GM19043 (cell line): ENCODE results near the gene SPG11.
"Not testable (repeated sequence)": the region's sequence is repeated elsewhere in the genome, so short reads cannot be mapped to it uniquely, and the experiment has no call there.

Experiments
- ATAC-seq: cut with Tn5 transposase; IDR thresholded peaks from one replicate; pipeline ENCODE4 v1.9.1; 2021; ENCODE audit warnings: low read depth; ENCODE audit not compliant: unreplicated experiment

Gene SPG11

DNA sequence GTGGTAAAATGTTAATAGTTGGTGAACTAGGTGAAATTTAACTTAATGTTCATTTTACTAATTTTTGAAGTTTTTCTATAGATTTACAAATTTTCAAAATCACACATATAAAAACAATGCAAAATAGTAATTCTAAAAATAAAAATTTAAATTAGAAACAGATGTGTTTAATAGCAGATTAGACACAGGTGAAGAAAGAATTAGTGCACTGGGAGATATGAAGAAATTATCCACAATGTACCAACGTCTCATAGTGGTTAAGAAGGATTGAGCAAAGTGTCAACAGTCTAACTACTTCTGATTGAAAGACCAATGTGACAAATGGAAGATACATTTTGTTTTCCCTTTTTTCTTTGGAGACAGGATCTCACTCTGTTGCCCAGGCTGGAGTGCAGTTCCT, 26.5 kb downstream of the SPG11 start:
- ATAC-seq: no peak

- no peak for ATAC-seq
Observed at GRCh38 chr15:44633603-44634002, 29.9 kb downstream of the SPG11 start.

DNA sequence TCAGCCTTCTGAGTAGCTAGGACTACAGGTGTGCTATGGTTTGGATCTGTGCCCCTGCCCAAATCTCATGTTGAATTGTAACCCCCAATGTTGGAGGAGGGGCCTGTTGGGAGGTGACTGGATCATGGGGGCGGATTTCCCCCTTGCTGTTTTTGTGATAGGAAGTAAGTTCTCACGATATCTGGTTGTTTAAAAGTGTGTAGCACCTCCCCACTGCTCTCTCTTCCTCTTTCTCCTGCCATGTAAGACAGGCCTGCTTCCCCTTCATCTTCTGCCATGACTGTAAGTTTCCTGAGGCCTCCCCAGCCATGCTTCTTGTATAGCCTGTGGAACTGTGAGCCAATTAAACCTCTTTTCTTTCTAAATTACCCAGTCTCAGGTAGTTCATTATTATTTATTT, 38.2 kb downstream of the SPG11 start:
- ATAC-seq: not testable (repeated sequence)

DNA sequence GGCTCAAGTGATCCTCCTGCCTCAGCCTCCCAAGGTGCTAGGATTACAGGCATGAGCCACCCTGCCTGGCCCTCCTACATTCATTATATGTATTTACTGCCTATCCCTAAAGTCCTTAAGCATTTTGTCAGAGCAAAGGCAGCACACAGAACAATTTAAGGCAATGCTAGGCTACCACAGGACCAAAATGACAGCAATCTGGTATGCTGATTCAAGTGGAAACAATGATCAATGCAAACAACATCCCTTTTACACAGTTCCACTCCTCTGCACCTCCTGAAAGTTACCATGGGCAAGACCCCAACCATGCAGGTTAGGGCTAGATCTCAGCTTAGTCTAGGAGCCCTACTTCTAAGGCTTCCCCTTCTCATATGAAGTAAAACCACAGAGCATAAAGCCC, 40.3 kb downstream of the SPG11 start:
- no peak for ATAC-seq

DNA sequence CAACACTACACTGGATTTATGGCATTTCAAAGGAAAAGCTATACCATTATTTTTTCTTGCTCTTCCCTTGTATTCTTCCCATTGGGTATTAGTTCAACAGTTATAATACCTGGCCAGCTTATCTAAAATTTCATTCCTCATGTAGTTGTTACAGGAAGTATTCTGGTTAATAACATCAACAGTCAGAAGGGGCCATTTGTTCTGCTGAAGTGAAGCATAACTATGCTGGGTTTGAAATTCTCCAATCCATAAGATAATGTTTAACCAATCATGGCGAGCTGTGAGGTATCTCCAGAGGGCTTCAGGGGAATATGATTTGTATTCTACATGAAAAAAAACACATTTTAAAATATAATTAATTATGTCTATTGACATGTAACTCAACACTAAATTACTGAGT, 43.4 kb downstream of the SPG11 start:
- ATAC-seq: no peak

DNA sequence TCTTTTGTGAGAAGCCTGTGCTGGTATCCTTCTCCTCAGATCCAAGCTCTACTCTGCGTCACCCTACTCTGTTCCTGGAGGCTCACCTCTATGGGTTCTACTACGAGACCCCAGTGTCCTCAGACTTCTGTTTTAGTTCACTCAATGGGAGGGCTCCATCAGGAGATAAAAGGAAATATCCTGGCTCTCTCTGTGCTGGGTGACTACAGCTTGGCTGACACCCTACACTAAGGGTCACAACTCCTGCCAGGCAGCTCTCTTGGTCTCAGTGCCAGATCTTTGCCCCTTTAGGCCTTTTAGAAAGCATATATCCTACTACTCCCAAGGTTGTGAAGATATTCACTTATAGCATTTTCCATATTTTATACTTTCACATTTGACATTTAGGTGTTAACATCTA, 46.5 kb downstream of the SPG11 start:
- no peak for ATAC-seq

DNA sequence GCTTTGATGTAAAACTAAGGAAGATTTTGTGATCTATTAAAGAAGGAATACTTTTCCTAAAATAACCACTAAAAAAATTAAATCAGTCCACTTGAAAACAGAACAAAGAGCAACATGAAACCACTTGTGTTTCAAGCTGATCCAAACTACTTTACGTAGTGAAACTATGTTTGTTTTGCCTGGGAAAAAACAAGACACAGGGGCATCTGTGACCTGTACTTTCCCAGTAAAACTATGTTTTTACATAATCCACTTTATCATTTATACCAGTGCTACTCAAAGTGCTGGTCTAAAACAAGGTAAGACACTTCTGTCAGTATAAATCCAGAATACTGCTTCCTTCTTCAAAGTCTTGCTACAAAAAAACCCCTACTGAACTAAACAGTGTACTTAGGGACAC, 56.7 kb downstream of the SPG11 start:
- ATAC-seq: no peak

- ATAC-seq: no peak
Observed at GRCh38 chr15:44603126-44603525, 60.3 kb downstream of the SPG11 start.

- ATAC-seq: no peak
Observed at GRCh38 chr15:44598892-44599291, 64.6 kb downstream of the SPG11 start.

- no peak for ATAC-seq
Observed at GRCh38 chr15:44598066-44598465, 65.4 kb downstream of the SPG11 start.

- ATAC-seq: no peak
Observed at GRCh38 chr15:44596511-44597010, 66.9 kb downstream of the SPG11 start.

GRCh38 chr15:44595656-44596510, 67.6 kb downstream of the SPG11 start:
- ATAC-seq: no peak

DNA sequence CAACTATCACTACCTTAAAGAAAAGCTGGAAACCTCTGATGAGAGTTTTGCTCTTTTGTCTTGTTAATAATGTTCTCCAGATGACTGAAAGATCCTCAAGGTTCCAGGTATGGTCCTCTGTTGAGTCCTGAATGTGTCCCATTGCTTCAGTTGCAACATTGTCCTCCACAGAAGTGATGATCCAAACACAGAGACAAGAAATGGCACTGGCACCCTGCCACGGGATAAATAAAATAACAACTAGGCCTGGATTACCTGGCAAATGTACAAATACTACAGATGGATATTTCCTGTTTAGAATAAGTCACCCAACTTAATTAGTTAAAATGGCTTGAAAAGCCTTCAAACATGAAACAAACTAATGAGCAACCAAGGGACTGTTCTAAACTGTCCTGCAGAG, 68.2 kb downstream of the SPG11 start:
- ATAC-seq: no peak

DNA sequence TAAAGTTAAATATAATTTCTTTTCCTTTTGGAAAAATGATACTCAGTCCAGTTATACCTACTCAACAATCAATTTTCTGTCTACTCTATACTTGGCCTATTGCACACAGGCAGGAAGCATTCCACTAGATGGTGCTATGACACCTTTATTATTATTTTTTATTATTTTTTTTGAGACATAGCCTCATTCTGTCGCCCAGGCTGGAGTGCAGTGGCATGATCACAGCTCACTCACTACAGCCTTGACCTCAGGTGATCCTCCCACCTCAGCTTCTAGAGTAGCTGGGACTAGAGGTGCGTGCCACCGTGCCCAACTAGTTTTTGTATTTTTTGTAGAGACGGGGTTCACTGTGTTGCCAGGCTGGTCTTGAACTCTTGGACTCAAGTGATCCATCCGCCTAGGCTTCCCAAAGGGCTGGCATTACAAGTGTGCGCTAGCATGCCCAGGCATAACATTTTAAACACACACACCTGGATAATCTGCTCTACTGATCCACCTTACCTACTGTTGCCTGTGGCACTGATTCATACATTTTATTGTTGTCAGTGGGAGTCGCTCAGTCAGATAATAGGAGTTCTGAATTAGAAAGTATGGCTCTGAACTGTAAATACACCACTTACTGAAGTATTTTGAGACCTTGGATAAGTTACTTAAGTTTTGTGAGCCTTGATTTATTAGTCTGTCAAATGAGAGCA, 70.3 kb downstream of the SPG11 start:
- ATAC-seq: no peak

DNA sequence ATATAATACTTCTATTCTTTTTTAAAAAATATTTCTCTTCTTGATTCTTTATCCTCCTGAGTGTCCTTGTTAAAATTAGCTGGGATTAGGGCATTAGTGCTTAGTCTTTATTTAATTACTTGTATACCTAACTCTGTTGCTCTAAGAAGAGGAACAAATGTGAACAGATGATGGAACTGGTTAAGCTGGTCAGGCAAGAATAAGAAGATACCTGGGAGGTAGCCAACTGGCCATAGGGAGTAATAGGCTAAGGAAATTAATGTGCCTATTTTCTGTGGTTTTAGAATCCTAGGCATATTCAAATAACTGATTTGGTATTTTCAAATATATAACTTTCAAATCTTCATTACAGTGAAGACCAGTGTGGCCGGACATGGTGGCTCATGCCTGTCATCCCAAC, 72.1 kb downstream of the SPG11 start:
- no peak for ATAC-seq

- ATAC-seq: no peak
Observed at GRCh38 chr15:44588541-44588940, 74.9 kb downstream of the SPG11 start.

DNA sequence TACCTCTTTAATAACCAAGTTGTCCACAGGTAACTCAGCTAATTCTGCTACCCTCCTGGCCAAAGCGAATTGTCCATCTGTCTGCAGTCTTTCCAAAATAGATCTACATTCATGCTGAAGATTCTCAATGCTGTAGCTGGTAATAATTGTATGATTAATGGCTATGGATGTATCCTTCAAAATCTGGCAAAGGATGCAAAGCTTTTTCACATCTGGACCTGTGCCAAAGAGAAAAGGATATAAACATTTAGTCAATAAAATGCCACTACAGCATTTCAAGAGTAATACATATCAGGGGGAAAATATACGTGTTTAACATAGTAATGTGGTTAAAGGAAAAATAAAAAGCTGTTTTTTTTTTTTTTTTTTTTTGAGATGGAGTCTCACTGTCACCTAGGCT, 77.8 kb downstream of the SPG11 start:
- no peak for ATAC-seq

- ATAC-seq: no peak
Observed at GRCh38 chr15:44584162-44584749, 79.2 kb downstream of the SPG11 start.

GRCh38 chr15:44580105-44580504, 83.4 kb downstream of the SPG11 start:
- no peak for ATAC-seq

- no peak for ATAC-seq
Observed at GRCh38 chr15:44574734-44575133, 88.7 kb downstream of the SPG11 start.

DNA sequence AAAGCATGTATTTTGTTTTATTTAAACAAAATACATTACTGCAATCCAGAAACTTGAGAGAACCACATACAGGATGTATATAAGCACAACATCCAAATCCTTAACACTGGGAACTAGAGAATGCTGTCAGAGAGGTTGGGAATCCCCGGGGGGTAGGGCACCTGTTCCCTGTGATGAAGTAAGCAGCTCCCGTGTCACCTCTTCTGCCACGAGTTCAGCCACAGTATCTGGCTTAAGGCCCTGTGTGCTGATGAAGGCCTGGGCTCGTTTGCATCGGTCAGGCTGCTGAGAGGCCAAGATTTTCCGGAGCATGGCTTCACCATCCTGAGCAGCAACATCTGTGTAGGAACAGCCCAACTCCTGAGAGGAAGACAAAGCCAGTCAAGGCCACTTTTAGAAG, 90.1 kb downstream of the SPG11 start:
- ATAC-seq: no peak

DNA sequence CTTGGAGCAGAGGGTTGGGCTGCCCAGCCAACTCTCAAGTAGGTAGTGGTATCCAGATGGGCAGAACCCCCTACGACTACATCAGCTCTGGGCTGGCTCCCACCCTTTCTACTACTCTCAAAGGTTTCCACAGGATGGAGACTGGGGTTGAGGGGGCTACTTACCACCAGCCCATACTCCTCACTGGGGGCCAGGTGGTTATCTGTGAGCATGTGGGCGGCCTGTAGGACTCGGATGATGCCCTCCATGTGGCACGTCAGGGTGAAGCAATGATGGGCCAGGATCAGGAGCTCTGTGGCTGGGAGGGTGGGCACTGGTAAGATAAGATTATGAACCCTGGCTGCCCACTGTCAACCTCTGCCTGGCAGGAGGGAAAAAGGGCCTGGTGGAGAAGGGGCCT, 93.1 kb downstream of the SPG11 start:
- ATAC-seq: no peak
